Natural killer cell (primary cell): Measurements from ENCODE around the gene UPK2. TPM values are rescaled to one million over a fixed set of nuclear protein-coding genes. Genes with fewer than 3 reads are reported as not detected.

Source experiments
- ATAC-seq, 3 donors: fragments of 150-1000 bp in 2 of 3; fragments of 200-7000 bp in 1 of 3; cut with Tn5 transposase; 1 replicate in 1 of 3; 2 replicates in 2 of 3; pipeline ENCODE4 v1.10.0; 2021; ENCODE audit warnings: mild to moderate bottlenecking in 2 of 3, moderate library complexity in 2 of 3
- DNase-seq, 2 donors: peaks; one replicate each; pipeline versions ENCODE4 v3.0.0 to v3.0.0-alpha.2; 2013 to 2021; ENCODE audit warnings: mixed read lengths in 1 of 2
- H3K27ac ChIP-seq: one replicate; pipeline ENCODE4 v1.5.1; 2013; ENCODE audit warnings: mild to moderate bottlenecking, low read length
- H3K27me3 ChIP-seq: one replicate; pipeline ENCODE4 v1.6.1; 2013; ENCODE audit warnings: low read length; ENCODE audit not compliant: control insufficient read depth, insufficient read depth
- H3K36me3 ChIP-seq: one replicate; pipeline ENCODE4 v1.6.1; 2013; ENCODE audit warnings: low read length; ENCODE audit not compliant: control insufficient read depth, insufficient read depth
- H3K4me1 ChIP-seq: one replicate; pipeline ENCODE4 v1.6.1; 2013; ENCODE audit warnings: low read length; ENCODE audit not compliant: control insufficient read depth, insufficient read depth
- H3K4me3 ChIP-seq: one replicate; pipeline ENCODE4 v1.5.1; 2013; ENCODE audit warnings: low read length
- H3K9me3 ChIP-seq: one replicate; pipeline ENCODE4 v1.6.1; 2013; ENCODE audit warnings: low read length; ENCODE audit not compliant: control insufficient read depth, insufficient read depth
- H3K27ac Mint-ChIP-seq, 2 donors: one replicate each; pipeline ENCODE4 v1.8.0; 2022; ENCODE audit warnings: mild to moderate bottlenecking in 2 of 2, mixed read lengths in 2 of 2, moderate library complexity in 1 of 2
- H3K27me3 Mint-ChIP-seq, 2 donors: one replicate each; pipeline ENCODE4 v1.8.0; 2022; ENCODE audit warnings: low read depth in 2 of 2, mixed read lengths in 2 of 2
- H3K36me3 Mint-ChIP-seq: one replicate; pipeline ENCODE4 v1.8.0; 2022; ENCODE audit warnings: mixed read lengths
- H3K4me1 Mint-ChIP-seq, 2 donors: one replicate each; pipeline ENCODE4 v1.8.0; 2022; ENCODE audit warnings: mixed read lengths in 2 of 2
- H3K4me3 Mint-ChIP-seq: one replicate; pipeline ENCODE4 v1.8.0; 2022; ENCODE audit warnings: mild to moderate bottlenecking, moderate library complexity, mixed read lengths
- H3K9me3 Mint-ChIP-seq, 2 donors: one replicate each; pipeline ENCODE4 v1.8.0; 2022; ENCODE audit warnings: mixed read lengths in 2 of 2
- CTCF ChIP-seq: fragments of 200-600 bp; IDR thresholded peaks from one replicate; pipeline ENCODE4 v1.8.0; 2022; ENCODE audit warnings: antibody characterized with exemption
- WGBS: methylation state at CpG from one replicate; pipeline ENCODE4 v1.1.7; 2013; ENCODE audit warnings: missing lambda C conversion rate; ENCODE audit not compliant: insufficient coverage; 5-methylcytosine and 5-hydroxymethylcytosine counted together
- intact Hi-C: fragments of 100-400 bp; cut with micrococcal nuclease; formaldehyde crosslinking; loops from one replicate; pipeline ENCODE4 v1.14.2; 2022
- total RNA-seq, 4 donors: library from RNA; stranded (reverse); fragments of 120-200 nt in 1 of 4; gene quantifications; one replicate each; pipeline versions ENCODE4 v1.2.3 to v1.2.4, GENCODE V29; 2013 to 2022

The UPK2 gene
- total RNA-seq, 3 donors from 2014 or later (not counting 1 experiment from before 2014, with no cell fraction given): 0.40 to 0.41 TPM; not detected in 1

- DNase-seq: peak; percentile 84 to 93
- peak; percentile 90 for TF ChIP-seq CTCF
- Mint-ChIP-seq H3K36me3 (no peaks in the 10 kb centered on the region), H3K9me3 (no peaks in the 10 kb centered on the region), H3K4me1 (peaks cover 35 to 48% of the 10 kb centered on the region in 2 donors), H3K27ac (peak overlapping the region; percentile 95 to 96), H3K4me3 (peak overlapping the region; percentile 96), H3K27me3 (peaks cover 0 to 3% of the 10 kb centered on the region in 2 donors)
- peak overlapping the region; percentile 89 for H3K4me3 ChIP-seq
- intact Hi-C loops: loop anchor here (1.0 kb wide), 1 partner anchor 23 kb away; no protein-coding TSS in a partner anchor
- no peaks in the 10 kb centered on the region for H3K36me3 ChIP-seq
- peak overlapping the region; percentile 98 for H3K27ac ChIP-seq
- H3K9me3 ChIP-seq: no peaks in the 10 kb centered on the region
- peak in 2 of 3 donors; percentile 4 to 6 for ATAC-seq
- H3K4me1 ChIP-seq: peaks cover 46% of the 10 kb centered on the region
- 0% methylated on average over 19 of the region's 20 CpGs for WGBS
- no peaks in the 10 kb centered on the region for H3K27me3 ChIP-seq
Observed at GRCh38 chr11:118930094-118930712, 25.9 kb upstream of the UPK2 start.

- no peak overlapping the region for H3K27ac Mint-ChIP-seq
- no peaks in the 10 kb centered on the region for H3K27me3 ChIP-seq
- no peaks in the 10 kb centered on the region for H3K36me3 ChIP-seq
- H3K4me1 Mint-ChIP-seq: peaks cover 29 to 39% of the 10 kb centered on the region in 2 donors
- H3K27me3 Mint-ChIP-seq: no peaks in the 10 kb centered on the region
- H3K9me3 Mint-ChIP-seq: no peaks in the 10 kb centered on the region
- peak in 1 of 2 donors; percentile 9 for DNase-seq
- H3K4me3 ChIP-seq: no peak overlapping the region
- TF ChIP-seq CTCF: no peak
- H3K27ac ChIP-seq: no peak overlapping the region
- H3K36me3 Mint-ChIP-seq: no peaks in the 10 kb centered on the region
- no peak overlapping the region for H3K4me3 Mint-ChIP-seq
- no peaks in the 10 kb centered on the region for H3K9me3 ChIP-seq
- H3K4me1 ChIP-seq: peaks cover 39% of the 10 kb centered on the region
- intact Hi-C loops: no loop called here
- ATAC-seq: no peak
Observed at GRCh38 chr11:118931571-118931970, 24.5 kb upstream of the UPK2 start.

GRCh38 chr11:118933486-118933885 lies 22.6 kb upstream of the UPK2 start:
- TF ChIP-seq CTCF: no peak
- peaks cover 10 to 12% of the 10 kb centered on the region in 2 donors for H3K27me3 Mint-ChIP-seq
- DNase-seq (no peak), ATAC-seq (no peak)
- no peaks in the 10 kb centered on the region for H3K9me3 ChIP-seq
- no peak overlapping the region for H3K4me3 ChIP-seq
- no peaks in the 10 kb centered on the region for H3K9me3 Mint-ChIP-seq
- whole genome bisulfite sequencing: 89% methylated on average over 4 of the region's 4 CpGs
- no peak overlapping the region for H3K4me3 Mint-ChIP-seq
- H3K36me3 Mint-ChIP-seq: no peaks in the 10 kb centered on the region
- no peak overlapping the region for H3K27ac ChIP-seq
- H3K4me1 ChIP-seq: peaks cover 19% of the 10 kb centered on the region
- H3K4me1 Mint-ChIP-seq: peaks cover 11 to 19% of the 10 kb centered on the region in 2 donors
- H3K27me3 ChIP-seq: no peaks in the 10 kb centered on the region
- intact Hi-C loops: no loop called here
- no peak overlapping the region for H3K27ac Mint-ChIP-seq
- no peaks in the 10 kb centered on the region for H3K36me3 ChIP-seq

- Histone ChIP-seq H3K27ac (no peak overlapping the region), H3K4me1 (peaks cover 10% of the 10 kb centered on the region), H3K4me3 (no peak overlapping the region), H3K9me3 (no peaks in the 10 kb centered on the region), H3K27me3 (no peaks in the 10 kb centered on the region), H3K36me3 (no peaks in the 10 kb centered on the region)
- Mint-ChIP-seq H3K4me3 (no peak overlapping the region), H3K4me1 (peaks cover 9 to 14% of the 10 kb centered on the region in 2 donors), H3K27ac (no peak overlapping the region), H3K36me3 (no peaks in the 10 kb centered on the region), H3K9me3 (no peaks in the 10 kb centered on the region), H3K27me3 (peaks cover 16 to 18% of the 10 kb centered on the region in 2 donors)
- intact Hi-C loops: no loop called here
- WGBS: 54% methylated on average over 6 of the region's 8 CpGs
- ATAC-seq (no peak), DNase-seq (no peak)
- TF ChIP-seq CTCF: no peak
Observed at GRCh38 chr11:118935376-118935775, 20.7 kb upstream of the UPK2 start.
